OCI-LY3 (cell line): ENCODE measurements around the gene MYZAP.

Experiments used
- EZH2phosphoT487 ChIP-seq: fragments of 200-600 bp; shearing (Covaris generic); IDR thresholded peaks from 2 replicates; pipeline ENCODE4 v1.6.1; 2018; ENCODE audit warnings: antibody characterized with exemption, mixed run types, low read depth
- TF ChIP-seq, protein P1 (sequence below): fragments of 200-600, 300-600 bp; sonication (generic); IDR thresholded peaks from 2 replicates; pipeline ENCODE4 v1.5.1; 2014; ENCODE audit warnings: antibody characterized with exemption, low read length, low read depth

DNA sequence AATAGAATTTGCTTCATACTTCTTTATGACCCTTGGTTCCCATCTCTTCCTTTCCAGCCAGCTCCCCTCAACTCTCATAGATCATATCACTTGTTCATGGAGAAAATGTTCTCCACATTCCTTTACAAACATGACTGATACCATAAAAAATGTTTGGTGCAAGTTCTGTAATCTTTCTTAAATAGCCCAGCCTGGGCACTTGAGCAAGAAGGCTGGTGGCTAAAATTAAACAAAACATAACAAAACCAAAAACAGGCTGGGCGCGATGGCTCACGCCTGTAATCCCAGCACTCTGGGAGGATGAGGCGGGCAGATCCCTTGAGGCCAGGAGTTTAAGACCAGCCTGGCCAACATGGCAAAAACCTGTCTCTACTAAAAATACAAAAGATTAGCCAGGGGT is 105.9 kb downstream of the MYZAP start:
- TF ChIP-seq, protein P1, sequence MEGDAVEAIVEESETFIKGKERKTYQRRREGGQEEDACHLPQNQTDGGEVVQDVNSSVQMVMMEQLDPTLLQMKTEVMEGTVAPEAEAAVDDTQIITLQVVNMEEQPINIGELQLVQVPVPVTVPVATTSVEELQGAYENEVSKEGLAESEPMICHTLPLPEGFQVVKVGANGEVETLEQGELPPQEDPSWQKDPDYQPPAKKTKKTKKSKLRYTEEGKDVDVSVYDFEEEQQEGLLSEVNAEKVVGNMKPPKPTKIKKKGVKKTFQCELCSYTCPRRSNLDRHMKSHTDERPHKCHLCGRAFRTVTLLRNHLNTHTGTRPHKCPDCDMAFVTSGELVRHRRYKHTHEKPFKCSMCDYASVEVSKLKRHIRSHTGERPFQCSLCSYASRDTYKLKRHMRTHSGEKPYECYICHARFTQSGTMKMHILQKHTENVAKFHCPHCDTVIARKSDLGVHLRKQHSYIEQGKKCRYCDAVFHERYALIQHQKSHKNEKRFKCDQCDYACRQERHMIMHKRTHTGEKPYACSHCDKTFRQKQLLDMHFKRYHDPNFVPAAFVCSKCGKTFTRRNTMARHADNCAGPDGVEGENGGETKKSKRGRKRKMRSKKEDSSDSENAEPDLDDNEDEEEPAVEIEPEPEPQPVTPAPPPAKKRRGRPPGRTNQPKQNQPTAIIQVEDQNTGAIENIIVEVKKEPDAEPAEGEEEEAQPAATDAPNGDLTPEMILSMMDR = no peak
- TF ChIP-seq EZH2phosphoT487 = no peak
